ENCODE data around the gene PDZK1IP1. TPM values are rescaled to one million over a fixed set of nuclear protein-coding genes. Genes with fewer than 3 reads are reported as not detected.

Gene PDZK1IP1
- total RNA-seq, 1 donor from 2014 or later, result not detected

DNA sequence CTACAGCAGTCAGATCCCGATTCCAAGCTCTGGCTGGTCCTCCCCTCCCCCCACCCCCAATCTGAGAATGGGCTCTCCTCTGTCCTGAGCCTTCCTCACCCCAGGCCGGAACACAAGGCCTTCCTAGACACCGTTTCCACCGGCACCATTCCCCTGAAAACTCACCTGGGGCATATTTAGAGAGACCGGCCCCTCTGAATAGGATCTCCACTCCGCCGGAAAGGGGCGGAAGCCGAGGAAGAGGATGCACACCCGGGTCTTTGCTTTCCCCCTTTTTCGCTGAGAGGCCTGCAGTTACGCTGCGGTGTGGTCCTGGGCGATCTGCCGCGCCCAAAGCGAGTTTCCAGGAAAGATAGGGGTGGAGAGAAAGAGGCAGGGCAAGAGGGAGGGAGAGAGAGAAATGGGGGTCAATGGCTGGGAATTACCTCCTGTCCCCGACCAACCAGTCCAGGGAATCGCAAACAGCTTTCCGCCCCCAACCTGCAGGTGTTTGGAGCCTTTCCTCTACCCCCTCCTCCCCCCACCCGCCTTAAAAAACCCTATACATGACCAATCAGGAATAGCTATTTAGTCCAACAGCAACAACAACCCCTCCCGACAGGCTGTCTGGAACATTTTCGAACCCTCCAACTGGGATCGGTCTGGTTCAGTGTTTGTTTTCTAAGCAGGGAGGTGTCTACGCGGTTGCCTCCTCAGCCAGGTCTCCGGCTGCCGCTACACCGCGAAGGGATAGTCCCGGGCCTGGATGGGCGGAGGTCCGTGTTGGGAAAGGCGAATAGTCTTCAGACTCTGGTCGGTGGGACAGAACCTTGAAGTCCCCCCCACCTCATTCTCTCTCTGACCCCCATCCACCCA is 39.4 kb upstream of the PDZK1IP1 start:
- peaks cover 56% of the 10 kb centered on the region for H3K27me3 Mint-ChIP-seq (ENCODE audit: unreplicated experiment)
- peaks cover 49% of the 10 kb centered on the region for H3K36me3 Mint-ChIP-seq (ENCODE audit: low read depth, unreplicated experiment)
- H3K4me3 Mint-ChIP-seq (ENCODE audit: unreplicated experiment), result peak overlapping the region; percentile 100
- TF ChIP-seq, protein P1, sequence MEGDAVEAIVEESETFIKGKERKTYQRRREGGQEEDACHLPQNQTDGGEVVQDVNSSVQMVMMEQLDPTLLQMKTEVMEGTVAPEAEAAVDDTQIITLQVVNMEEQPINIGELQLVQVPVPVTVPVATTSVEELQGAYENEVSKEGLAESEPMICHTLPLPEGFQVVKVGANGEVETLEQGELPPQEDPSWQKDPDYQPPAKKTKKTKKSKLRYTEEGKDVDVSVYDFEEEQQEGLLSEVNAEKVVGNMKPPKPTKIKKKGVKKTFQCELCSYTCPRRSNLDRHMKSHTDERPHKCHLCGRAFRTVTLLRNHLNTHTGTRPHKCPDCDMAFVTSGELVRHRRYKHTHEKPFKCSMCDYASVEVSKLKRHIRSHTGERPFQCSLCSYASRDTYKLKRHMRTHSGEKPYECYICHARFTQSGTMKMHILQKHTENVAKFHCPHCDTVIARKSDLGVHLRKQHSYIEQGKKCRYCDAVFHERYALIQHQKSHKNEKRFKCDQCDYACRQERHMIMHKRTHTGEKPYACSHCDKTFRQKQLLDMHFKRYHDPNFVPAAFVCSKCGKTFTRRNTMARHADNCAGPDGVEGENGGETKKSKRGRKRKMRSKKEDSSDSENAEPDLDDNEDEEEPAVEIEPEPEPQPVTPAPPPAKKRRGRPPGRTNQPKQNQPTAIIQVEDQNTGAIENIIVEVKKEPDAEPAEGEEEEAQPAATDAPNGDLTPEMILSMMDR (IDR thresholded peaks at IDR 0.05; ENCODE audit: unreplicated experiment), result no peak
- peak overlapping the region; percentile 100 for H3K27ac Mint-ChIP-seq (ENCODE audit: unreplicated experiment)
- no peaks in the 10 kb centered on the region for H3K9me3 Mint-ChIP-seq (ENCODE audit: unreplicated experiment)
- DNase-seq (ENCODE audit: low spot score), result peak; percentile 40
- peaks cover 60% of the 10 kb centered on the region for H3K4me1 Mint-ChIP-seq (ENCODE audit: unreplicated experiment)

GRCh38 chr1:47228644-47229030 is 38.8 kb upstream of the PDZK1IP1 start:
- peaks cover 54% of the 10 kb centered on the region for H3K27me3 Mint-ChIP-seq (ENCODE audit: unreplicated experiment)
- no peaks in the 10 kb centered on the region for H3K9me3 Mint-ChIP-seq (ENCODE audit: unreplicated experiment)
- peak; percentile 47 for DNase-seq (ENCODE audit: low spot score)
- TF ChIP-seq, protein P1 (IDR thresholded peaks at IDR 0.05; ENCODE audit: unreplicated experiment), result no peak
- peak overlapping the region; percentile 100 for H3K27ac Mint-ChIP-seq (ENCODE audit: unreplicated experiment)
- peaks cover 54% of the 10 kb centered on the region for H3K4me1 Mint-ChIP-seq (ENCODE audit: unreplicated experiment)
- H3K4me3 Mint-ChIP-seq (ENCODE audit: unreplicated experiment), result peak overlapping the region; percentile 100
- peaks cover 49% of the 10 kb centered on the region for H3K36me3 Mint-ChIP-seq (ENCODE audit: low read depth, unreplicated experiment)

DNA sequence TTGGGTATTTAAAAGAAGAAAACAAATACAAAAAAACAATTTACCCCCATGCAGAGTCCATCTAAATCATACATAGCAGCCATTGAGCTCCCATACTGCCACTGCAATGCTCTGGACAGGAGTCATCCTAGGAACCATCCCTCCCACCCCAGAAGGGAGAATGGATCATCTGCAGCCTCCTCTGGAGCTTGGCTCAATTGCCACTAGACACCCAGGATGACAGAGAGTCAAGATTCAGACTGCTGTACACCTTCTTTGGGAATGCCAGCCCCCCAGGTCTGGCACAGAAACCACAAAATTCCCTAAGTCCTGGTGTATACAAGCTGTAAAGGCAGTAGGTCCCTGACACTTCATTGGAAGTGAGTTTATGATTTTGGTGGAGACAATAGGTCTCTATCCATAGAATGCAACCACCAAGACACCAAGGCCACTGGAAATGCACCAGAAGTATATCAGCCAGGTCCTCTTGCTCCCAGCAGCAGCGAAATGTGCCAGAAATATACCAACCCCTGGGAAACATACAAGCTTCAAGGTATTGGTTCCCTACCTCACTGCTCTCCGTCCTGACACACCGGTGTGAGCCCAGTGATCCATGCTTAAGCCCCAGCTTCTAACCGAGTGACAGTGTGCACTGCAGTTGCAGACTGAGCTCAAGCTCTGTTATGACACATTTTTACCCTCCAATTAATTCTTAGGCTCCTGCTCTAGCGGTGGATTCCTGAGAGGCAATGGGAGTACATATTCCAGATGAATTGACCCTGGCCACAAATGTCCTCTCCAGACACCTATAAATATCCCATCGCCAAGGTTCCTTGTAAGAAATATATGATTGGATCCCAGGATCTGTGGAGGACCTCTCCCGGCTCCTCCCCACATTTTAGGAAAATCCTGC is 37.8 kb upstream of the PDZK1IP1 start:
- peaks cover 49% of the 10 kb centered on the region for H3K36me3 Mint-ChIP-seq (ENCODE audit: low read depth, unreplicated experiment)
- no peak for DNase-seq (ENCODE audit: low spot score)
- peak overlapping the region; percentile 100 for H3K27ac Mint-ChIP-seq (ENCODE audit: unreplicated experiment)
- no peaks in the 10 kb centered on the region for H3K9me3 Mint-ChIP-seq (ENCODE audit: unreplicated experiment)
- TF ChIP-seq, protein P1 (IDR thresholded peaks at IDR 0.05; ENCODE audit: unreplicated experiment), result no peak
- peak overlapping the region; percentile 100 for H3K4me3 Mint-ChIP-seq (ENCODE audit: unreplicated experiment)
- peaks cover 45% of the 10 kb centered on the region for H3K27me3 Mint-ChIP-seq (ENCODE audit: unreplicated experiment)
- H3K4me1 Mint-ChIP-seq (ENCODE audit: unreplicated experiment), result peaks cover 43% of the 10 kb centered on the region

- Mint-ChIP-seq H3K36me3 (ENCODE audit: low read depth, unreplicated experiment) (peaks cover 49% of the 10 kb centered on the region), H3K4me3 (ENCODE audit: unreplicated experiment) (peak overlapping the region; percentile 100), H3K9me3 (ENCODE audit: unreplicated experiment) (no peaks in the 10 kb centered on the region), H3K4me1 (ENCODE audit: unreplicated experiment) (peaks cover 42% of the 10 kb centered on the region), H3K27ac (ENCODE audit: unreplicated experiment) (peak overlapping the region; percentile 100), H3K27me3 (ENCODE audit: unreplicated experiment) (peaks cover 40% of the 10 kb centered on the region)
- TF ChIP-seq, protein P1 (IDR thresholded peaks at IDR 0.05; ENCODE audit: unreplicated experiment), result no peak
- no peak for DNase-seq (ENCODE audit: low spot score)
These were observed 37.0 kb upstream of the PDZK1IP1 start for GRCh38 chr1:47226839-47227215.
